GM12872 (cell line): ENCODE results near the gene RGS11.

Experiments used
- CTCF ChIP-seq: IDR thresholded peaks from 3 replicates; pipeline ENCODE4 v1.5.1; 2011; ENCODE audit warnings: low read depth, mild to moderate bottlenecking, low read length, moderate library complexity; ENCODE audit not compliant: insufficient read depth

The RGS11 gene

GRCh38 chr16:266258-267164 is 9.2 kb downstream of the RGS11 start:
- TF ChIP-seq CTCF, result no peak

GRCh38 chr16:265711-266110 is 10.0 kb downstream of the RGS11 start:
- no peak for TF ChIP-seq CTCF

GRCh38 chr16:265002-265529 is 10.7 kb downstream of the RGS11 start:
- no peak for TF ChIP-seq CTCF

- no peak for TF ChIP-seq CTCF
These were observed 11.2 kb downstream of the RGS11 start for GRCh38 chr16:264440-264951.

GRCh38 chr16:263944-264343 is 11.8 kb downstream of the RGS11 start:
- no peak for TF ChIP-seq CTCF

GRCh38 chr16:263182-263774 is 12.5 kb downstream of the RGS11 start:
- no peak for TF ChIP-seq CTCF

GRCh38 chr16:262121-262745 is 13.5 kb downstream of the RGS11 start:
- no peak for TF ChIP-seq CTCF
